Measurements from ENCODE around the gene EFHC1. TPM values are rescaled to one million over a fixed set of nuclear protein-coding genes. Genes with fewer than 3 reads are reported as not detected.

The EFHC1 gene
- total and polyA plus RNA-seq, 12 donors: 3.3 to 14.3 (median 5.8) TPM

DNA sequence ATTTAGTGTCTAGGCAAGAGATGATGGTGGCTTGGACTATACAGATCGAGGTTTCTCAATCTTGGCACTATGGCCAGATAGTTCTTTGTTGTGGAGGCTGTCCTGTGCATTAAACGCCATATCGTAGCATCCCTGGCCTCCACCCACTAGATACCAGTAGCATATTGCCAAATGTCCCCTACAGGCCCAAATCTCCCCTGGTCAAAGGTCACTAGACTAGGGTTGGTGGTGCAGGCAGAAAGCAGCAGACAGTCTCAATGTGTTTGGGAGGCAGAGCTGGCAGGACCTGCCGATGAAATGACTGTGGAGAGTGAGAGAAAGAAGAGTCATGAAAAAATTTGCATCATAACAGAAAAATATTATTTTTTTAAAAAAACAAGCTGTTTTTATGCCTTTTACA, 93.8 kb downstream of the EFHC1 start:
- TF ChIP-seq, protein P1, sequence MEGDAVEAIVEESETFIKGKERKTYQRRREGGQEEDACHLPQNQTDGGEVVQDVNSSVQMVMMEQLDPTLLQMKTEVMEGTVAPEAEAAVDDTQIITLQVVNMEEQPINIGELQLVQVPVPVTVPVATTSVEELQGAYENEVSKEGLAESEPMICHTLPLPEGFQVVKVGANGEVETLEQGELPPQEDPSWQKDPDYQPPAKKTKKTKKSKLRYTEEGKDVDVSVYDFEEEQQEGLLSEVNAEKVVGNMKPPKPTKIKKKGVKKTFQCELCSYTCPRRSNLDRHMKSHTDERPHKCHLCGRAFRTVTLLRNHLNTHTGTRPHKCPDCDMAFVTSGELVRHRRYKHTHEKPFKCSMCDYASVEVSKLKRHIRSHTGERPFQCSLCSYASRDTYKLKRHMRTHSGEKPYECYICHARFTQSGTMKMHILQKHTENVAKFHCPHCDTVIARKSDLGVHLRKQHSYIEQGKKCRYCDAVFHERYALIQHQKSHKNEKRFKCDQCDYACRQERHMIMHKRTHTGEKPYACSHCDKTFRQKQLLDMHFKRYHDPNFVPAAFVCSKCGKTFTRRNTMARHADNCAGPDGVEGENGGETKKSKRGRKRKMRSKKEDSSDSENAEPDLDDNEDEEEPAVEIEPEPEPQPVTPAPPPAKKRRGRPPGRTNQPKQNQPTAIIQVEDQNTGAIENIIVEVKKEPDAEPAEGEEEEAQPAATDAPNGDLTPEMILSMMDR (IDR thresholded peaks at IDR 0.05): no peak
- Histone ChIP-seq H3K9me3 (no peaks in the 10 kb centered on the region), H3K4me1 (peaks cover 22 to 95% (median 54%) of the 10 kb centered on the region in 9 donors), H3K27me3 (no peaks in the 10 kb centered on the region), H3K27ac (peak overlapping the region in 7 of 10 donors; percentile 79 to 93 (median 83)), H3K4me3 (no peak overlapping the region), H3K36me3 (peaks cover 0 to 75% (median 14%) of the 10 kb centered on the region in 9 donors)
- ATAC-seq (no peak), DNase-seq (no peak)
- intact Hi-C loops (cut with DNase I): loop anchor here in 3 of 10 donors (2.0 to 10.0 kb wide), 3 partner anchors 61 to 151 kb away; partner anchors contain the start of gene TRAM2 (in 2 of the 3)
- WGBS, 2 donors: 88 to 91% methylated on average over 4 of the region's 4 CpGs

DNA sequence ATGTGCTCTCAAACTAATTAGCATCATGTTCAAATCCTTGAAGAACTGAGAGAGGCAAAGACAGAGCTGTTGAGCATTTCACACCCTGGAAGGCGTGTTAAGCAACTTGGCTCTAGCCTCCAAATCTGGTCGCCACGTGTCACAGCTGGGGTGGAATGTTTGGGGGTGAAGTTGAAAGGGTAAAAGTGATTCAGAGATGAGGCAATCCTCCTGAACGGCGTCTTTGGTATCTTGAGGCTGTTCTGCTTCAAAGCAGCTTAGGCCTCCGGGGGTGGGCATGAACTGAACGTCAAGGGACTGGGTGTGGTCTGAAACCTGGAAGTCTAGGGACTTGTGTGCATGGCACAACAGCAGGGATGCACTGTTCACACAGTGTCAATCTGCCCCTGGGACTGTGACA, 94.4 kb downstream of the EFHC1 start:
- 62 to 68% methylated on average over 7 of the region's 7 CpGs for WGBS, 2 donors
- Histone ChIP-seq H3K27ac (peak overlapping the region in 7 of 10 donors; percentile 10 to 93 (median 83)), H3K36me3 (peaks cover 0 to 75% (median 8%) of the 10 kb centered on the region in 9 donors), H3K4me3 (no peak overlapping the region), H3K4me1 (peaks cover 22 to 91% (median 56%) of the 10 kb centered on the region in 9 donors), H3K27me3 (no peaks in the 10 kb centered on the region), H3K9me3 (no peaks in the 10 kb centered on the region)
- TF ChIP-seq, protein P1 (IDR thresholded peaks at IDR 0.05): no peak
- DNase-seq (peak in 1 of 2 donors; percentile 50), ATAC-seq (peak in 1 of 8 donors; percentile 42)
- intact Hi-C loops (cut with DNase I): loop anchor here in 2 of 10 donors (10.0 kb wide), 2 partner anchors 60 to 150 kb away; partner anchors contain the start of gene TRAM2 (in 1 of the 2)

DNA sequence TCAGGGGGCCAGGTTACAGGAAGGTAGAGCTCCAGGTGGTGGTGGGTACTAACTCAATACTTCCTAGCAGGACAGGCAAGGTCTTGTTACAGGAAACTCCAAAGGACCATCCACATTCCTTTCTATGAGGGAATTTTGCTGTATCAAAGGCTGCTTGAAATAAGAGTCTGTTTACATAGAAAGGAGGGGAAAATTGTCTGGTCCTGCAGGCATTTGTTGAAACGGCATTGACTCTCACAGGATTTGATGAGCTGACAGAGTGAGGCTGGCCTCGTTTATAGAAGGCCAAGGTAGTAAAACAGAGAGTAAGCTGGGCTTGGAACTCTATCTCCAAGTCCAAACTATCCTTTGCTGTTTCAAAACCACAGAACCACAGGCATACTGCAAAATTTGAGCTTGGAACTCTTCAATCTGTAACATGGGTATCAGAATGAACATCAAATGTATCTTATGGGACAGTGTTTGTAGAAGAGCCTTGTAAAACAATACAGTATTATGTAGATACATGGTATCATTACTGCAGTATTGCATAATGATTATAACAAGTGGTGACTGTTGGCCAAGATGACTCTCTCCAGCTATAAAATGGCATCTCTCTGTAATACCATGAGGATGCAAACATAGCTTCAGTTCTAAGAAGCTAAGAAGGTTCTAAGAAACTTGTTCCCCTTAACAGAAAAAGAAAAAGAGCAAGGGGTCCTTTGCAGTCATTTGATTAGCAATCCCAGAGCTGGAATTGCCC, 95.2 kb downstream of the EFHC1 start:
- no peak overlapping the region for H3K4me3 ChIP-seq
- ATAC-seq: no peak
- TF ChIP-seq, protein P1 (IDR thresholded peaks at IDR 0.05): no peak
- intact Hi-C loops (cut with DNase I): loop anchor here in 5 of 10 donors (5.0 to 10.0 kb wide), 4 partner anchors 57 to 149 kb away; partner anchors contain the start of gene TRAM2 (in 3 of the 5)
- H3K9me3 ChIP-seq: no peaks in the 10 kb centered on the region
- 71 to 75% methylated on average over 2 of the region's 2 CpGs for WGBS, 2 donors
- peaks cover 0 to 67% (median 8%) of the 10 kb centered on the region in 9 donors for H3K36me3 ChIP-seq
- DNase-seq: no peak
- H3K27me3 ChIP-seq: no peaks in the 10 kb centered on the region
- peak overlapping the region in 5 of 10 donors; percentile 10 to 93 (median 80) for H3K27ac ChIP-seq
- H3K4me1 ChIP-seq: peaks cover 22 to 90% (median 56%) of the 10 kb centered on the region in 9 donors

DNA sequence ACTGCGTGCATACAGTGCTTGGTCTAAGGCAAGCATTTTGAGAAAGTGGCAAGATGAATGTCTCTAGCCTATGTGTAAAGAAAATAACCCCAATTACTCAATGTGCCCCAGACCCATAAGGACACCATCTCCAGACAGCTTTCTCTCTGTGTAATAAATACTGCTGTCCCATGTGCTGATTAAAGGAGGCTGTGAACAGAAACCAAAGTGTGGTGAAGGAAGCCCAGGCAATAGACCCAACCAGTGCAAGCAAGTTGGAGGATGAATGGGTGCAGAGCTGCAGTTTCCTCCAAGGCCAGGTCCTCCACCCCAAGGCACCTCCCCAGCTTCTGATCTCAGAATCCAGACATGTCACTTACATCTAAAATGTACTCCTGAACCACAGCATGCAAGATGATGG, 96.1 kb downstream of the EFHC1 start:
- no peaks in the 10 kb centered on the region for H3K27me3 ChIP-seq
- peaks cover 0 to 58% (median 8%) of the 10 kb centered on the region in 9 donors for H3K36me3 ChIP-seq
- TF ChIP-seq, protein P1 (IDR thresholded peaks at IDR 0.05): no peak
- WGBS, 2 donors: 96 to 100% methylated on average over 1 of the region's 1 CpG
- H3K9me3 ChIP-seq: no peaks in the 10 kb centered on the region
- peaks cover 22 to 87% (median 47%) of the 10 kb centered on the region in 9 donors for H3K4me1 ChIP-seq
- H3K27ac ChIP-seq: no peak overlapping the region
- ATAC-seq: no peak
- H3K4me3 ChIP-seq: no peak overlapping the region
- intact Hi-C loops (cut with DNase I): loop anchor here in 7 of 10 donors (2.0 to 10.0 kb wide), 7 partner anchors 56 to 149 kb away; partner anchors contain the start of gene TRAM2 (in 4 of the 7)
- no peak for DNase-seq
